ENCODE results near the gene DLGAP1.

GRCh38 chr18:3855966-3856365 is 599.1 kb downstream of the DLGAP1 start:
- TF ChIP-seq CTCF (IDR thresholded peaks at IDR 0.05), result no peak
- TF ChIP-seq EZH2 (IDR thresholded peaks at IDR 0.05; ENCODE audit: borderline replicate concordance, insufficient read depth, low read depth, low read length, poor library complexity, severe bottlenecking), result no peak
